Ovary (tissue), 3 donors: Measurements from ENCODE around the gene SIL1.

Source experiments
- CTCF ChIP-seq, 3 donors: fragments of 450-650 bp in 2 of 3; fragments of 200-600 bp in 1 of 3; IDR thresholded peaks; one replicate each; pipeline versions ENCODE4 v1.5.1 to v1.8.0; 2016 to 2022; ENCODE audit warnings: antibody characterized with exemption in 3 of 3, mild to moderate bottlenecking in 1 of 3
- EP300 ChIP-seq: sonication (generic); formaldehyde crosslinking; IDR thresholded peaks from one replicate; pipeline ENCODE4 v1.6.1; 2017; ENCODE audit warnings: antibody characterized with exemption
- POLR2A ChIP-seq: fragments of 450-650 bp; IDR thresholded peaks from one replicate; pipeline ENCODE4 v1.6.1; 2017; ENCODE audit warnings: antibody characterized with exemption, mild to moderate bottlenecking, moderate library complexity
- donor health status: DM: no; HTN: no; CAD: no.

- TF ChIP-seq CTCF (IDR thresholded peaks at IDR 0.05) (no peak), POLR2A (no peak), EP300 (no peak)
These were observed 43.0 kb upstream of the SIL1 start for GRCh38 chr5:139241139-139241538.
